Measurements from ENCODE around the gene HMOX1. TPM values are rescaled to one million over a fixed set of nuclear protein-coding genes. Genes with fewer than 3 reads are reported as not detected.

Gene HMOX1
- total and polyA plus RNA-seq, 2 of the 13 experiments (the other 11 are each of a cell fraction or from before 2014, with no cell fraction given): 53.6 to 67.4 TPM

- no peak for TF ChIP-seq ATM (IDR thresholded peaks at IDR 0.05; ENCODE audit: borderline replicate concordance)
- no peak for TF ChIP-seq SP2 (CRISPR knock-in tag; IDR thresholded peaks at IDR 0.05)
- peak; percentile 16; the same call in 1 of the 2 replicates for TF ChIP-seq TFAP4 (IDR thresholded peaks at IDR 0.05; ENCODE audit: borderline replicate concordance, low read depth)
- no peak for TF ChIP-seq ZSCAN9 (CRISPR knock-in tag; IDR thresholded peaks at IDR 0.05; ENCODE audit: borderline replicate concordance)
- no peak for TF ChIP-seq ZNF644 (CRISPR knock-in tag; IDR thresholded peaks at IDR 0.05; ENCODE audit: low read depth)
- no peak for TF ChIP-seq ZSCAN21 (CRISPR knock-in tag; IDR thresholded peaks at IDR 0.05; ENCODE audit: borderline replicate concordance)
- no peak for TF ChIP-seq ZMYM4 (CRISPR knock-in tag; IDR thresholded peaks at IDR 0.05)
- no peak for TF ChIP-seq ZMYM2 (CRISPR knock-in tag; IDR thresholded peaks at IDR 0.05)
- TF ChIP-seq GTF2F1 (IDR thresholded peaks at IDR 0.05; ENCODE audit: low read length): no peak
- TF ChIP-seq TRAFD1 (CRISPR knock-in tag; IDR thresholded peaks at IDR 0.05; ENCODE audit: borderline replicate concordance): no peak
- no peak for TF ChIP-seq HOXA9 (CRISPR knock-in tag; IDR thresholded peaks at IDR 0.05; ENCODE audit: borderline replicate concordance)
- no peak for TF ChIP-seq E2F1 (CRISPR knock-in tag; IDR thresholded peaks at IDR 0.05)
- no peak for TF ChIP-seq SP1 (IDR thresholded peaks at IDR 0.05)
- no peak for TF ChIP-seq SP1 (CRISPR knock-in tag; IDR thresholded peaks at IDR 0.05)
- TF ChIP-seq ZNF264 (CRISPR knock-in tag; IDR thresholded peaks at IDR 0.05): no peak
- no peak for TF ChIP-seq STAT6 (CRISPR knock-in tag; IDR thresholded peaks at IDR 0.05; ENCODE audit: borderline replicate concordance)
- TF ChIP-seq ZNF879 (CRISPR knock-in tag; IDR thresholded peaks at IDR 0.05): no peak
- TF ChIP-seq PTBP1 (IDR thresholded peaks at IDR 0.05; ENCODE audit: low read depth, low read length, poor library complexity, severe bottlenecking): no peak
- no peak for TF ChIP-seq ZNF10 (CRISPR knock-in tag; IDR thresholded peaks at IDR 0.05; ENCODE audit: borderline replicate concordance, low read depth)
- no peak for TF ChIP-seq FOXC1 (CRISPR knock-in tag; IDR thresholded peaks at IDR 0.05; ENCODE audit: borderline replicate concordance)
- peak; percentile 27; the same call in 1 of the 2 replicates for TF ChIP-seq ZNF574 (CRISPR knock-in tag; IDR thresholded peaks at IDR 0.05)
Observed at GRCh38 chr22:35352214-35353111, 28.4 kb upstream of the HMOX1 start (continued).
